GM12878 (cell line): ENCODE data around the gene RCAN2. TPM values are rescaled to one million over a fixed set of nuclear protein-coding genes. Genes with fewer than 3 reads are reported as not detected.

ENCODE experiments used
- ATAC-seq: fragments of 200-7000 bp; cut with Tn5 transposase; 3 replicates; pipeline ENCODE4 v1.9.1; 2020; ENCODE audit warnings: mild to moderate bottlenecking, moderate library complexity
- BruUV-seq: library from RNA; stranded (reverse); fragments of 400-500 nt; replicated peaks from 2 replicates; lab custom pipeline; 2021; lab: Mats Ljungman, UMichigan
- CTCF ChIA-PET: fragments of 300-600 bp; sonication (Branson Sonifier 250); formaldehyde crosslinking; extraction: SDS; loops from one replicate; lab custom pipeline; 2021; ENCODE audit warnings: inconsistent platforms; lab: Yijun Ruan, JAX
- POLR2A ChIA-PET: fragments of 350-600 bp; formaldehyde crosslinking; extraction: SDS; loops from one replicate; lab custom pipeline; 2021; ENCODE audit warnings: inconsistent platforms; lab: Charles Lee
- RAD21 ChIA-PET: fragments of 300-600 bp; sonication (Branson Sonifier 250); formaldehyde crosslinking; loops from one replicate; lab custom pipeline; 2023; ENCODE audit warnings: antibody characterized with exemption; ENCODE audit not compliant: unreplicated experiment; lab: Charles Lee
- SMC1A ChIA-PET: fragments of 300-600 bp; sonication (Branson Sonifier 250); formaldehyde crosslinking; loops from one replicate; lab custom pipeline; 2023; ENCODE audit not compliant: unreplicated experiment, uncharacterized antibody; lab: Charles Lee
- DNase-seq: peaks from one replicate; pipeline ENCODE4 v3.0.0-alpha.2; 2011; ENCODE audit warnings: low read depth, low spot score
- FAIRE-seq: peaks from 3 replicates; lab custom pipeline; 2011; peaks lifted over from hg19 to GRCh38; lab: Jason Lieb, UNC
- H2AFZ ChIP-seq: 2 replicates; pipeline ENCODE4 v1.6.0; 2011; ENCODE audit warnings: low read depth, low read length, control low read depth; ENCODE audit not compliant: control insufficient read depth
- H3K27ac ChIP-seq: 2 replicates; pipeline ENCODE4 v1.5.1; 2011; ENCODE audit warnings: control low read depth; ENCODE audit not compliant: control insufficient read depth, insufficient read depth
- H3K27me3 ChIP-seq, 2 experiments: replicated peaks in 1 of 2; 2 replicates each; pipeline versions ENCODE4 v1.6.0 to v1.6.1; 2011; ENCODE audit warnings: low read length in 1 of 2; ENCODE audit not compliant: control insufficient read depth in 2 of 2, insufficient read depth in 2 of 2
- H3K36me3 ChIP-seq, 2 experiments: 2 replicates each; pipeline ENCODE4 v1.5.1; 2011; ENCODE audit warnings: low read length in 1 of 2; ENCODE audit not compliant: control insufficient read depth in 2 of 2, insufficient read depth in 2 of 2
- H3K4me1 ChIP-seq: 2 replicates; pipeline ENCODE4 v1.6.1; 2011; ENCODE audit warnings: mild to moderate bottlenecking, low read length, moderate library complexity, mixed read lengths; ENCODE audit not compliant: control insufficient read depth, insufficient read depth
- H3K4me2 ChIP-seq: 2 replicates; pipeline ENCODE4 v1.6.0; 2011; ENCODE audit warnings: control low read depth; ENCODE audit not compliant: control insufficient read depth, insufficient read depth
- H3K4me3 ChIP-seq: fragments of 200-600 bp; sonication (generic); 2 replicates; pipeline ENCODE4 v1.5.1; 2016
- H3K79me2 ChIP-seq: 2 replicates; pipeline ENCODE4 v1.6.0; 2011; ENCODE audit warnings: low read length; ENCODE audit not compliant: control insufficient read depth, insufficient read depth
- H3K9ac ChIP-seq: 2 replicates; pipeline ENCODE4 v1.8.0; 2011; ENCODE audit warnings: low read length, control low read depth, mixed read lengths; ENCODE audit not compliant: control insufficient read depth, insufficient read depth
- H3K9me3 ChIP-seq: replicated peaks from 3 replicates; pipeline ENCODE4 v1.5.1; 2011; ENCODE audit warnings: mild to moderate bottlenecking, low read length; ENCODE audit not compliant: control insufficient read depth, insufficient read depth
- H4K20me1 ChIP-seq: 2 replicates; pipeline ENCODE4 v1.6.0; 2011; ENCODE audit not compliant: control insufficient read depth, insufficient read depth
- GATAD2B ChIP-seq: fragments of 450-650 bp; conservative IDR thresholded peaks from 2 replicates; pipeline ENCODE4 v1.6.1; 2017; ENCODE audit warnings: low read depth, mild to moderate bottlenecking, moderate library complexity
- NR2C1 ChIP-seq: fragments of 450-650 bp; IDR thresholded peaks from 2 replicates; pipeline ENCODE4 v1.6.1; 2017; ENCODE audit warnings: antibody characterized with exemption, mild to moderate bottlenecking, moderate library complexity
- NRF1 ChIP-seq: conservative IDR thresholded peaks from 2 replicates; pipeline ENCODE4 v1.6.1; 2011; ENCODE audit warnings: mild to moderate bottlenecking, low read depth, low read length, improper control_type of control experiment
- RAD21 ChIP-seq: IDR thresholded peaks from 2 replicates; pipeline ENCODE4 v1.6.1; 2011; ENCODE audit warnings: mild to moderate bottlenecking, low read depth, low read length, moderate library complexity; ENCODE audit not compliant: insufficient read depth
- SRF ChIP-seq, 2 experiments: IDR thresholded peaks; 2 replicates each; pipeline ENCODE4 v1.6.1; 2011; ENCODE audit warnings: low read depth in 2 of 2, low read length in 2 of 2, mild to moderate bottlenecking in 1 of 2, moderate library complexity in 1 of 2
- STAT3 ChIP-seq: IDR thresholded peaks from 2 replicates; pipeline ENCODE4 v1.6.1; 2011; ENCODE audit warnings: low read depth, low read length, improper control_type of control experiment
- TAF1 ChIP-seq: IDR thresholded peaks from 2 replicates; pipeline ENCODE4 v1.6.1; 2011; ENCODE audit warnings: mild to moderate bottlenecking, low read depth, low read length, borderline replicate concordance
- TCF7 ChIP-seq: IDR thresholded peaks from 2 replicates; pipeline ENCODE4 v1.6.1; 2014; ENCODE audit warnings: antibody characterized with exemption, borderline replicate concordance
- YY1 ChIP-seq: IDR thresholded peaks from 2 replicates; pipeline ENCODE4 v1.6.1; 2011; ENCODE audit warnings: low read depth, mild to moderate bottlenecking, low read length
- ZNF24 ChIP-seq: fragments of 450-650 bp; IDR thresholded peaks from 2 replicates; pipeline ENCODE4 v1.6.1; 2017; ENCODE audit warnings: antibody characterized with exemption, mild to moderate bottlenecking
- WGBS: methylation state at CpG from one replicate; pipeline ENCODE4 v1.1.6; 2016; ENCODE audit warnings: low lambda C conversion rate; ENCODE audit not compliant: insufficient replicate concordance, insufficient coverage; ENCODE audit errors: missing lambda C conversion rate; 5-methylcytosine and 5-hydroxymethylcytosine counted together
- in situ Hi-C: fragments of 300-500 bp; cut with MboI; formaldehyde crosslinking; loops from 9 replicates; pipeline ENCODE4 v1.14.3; 2018; ENCODE audit warnings: mixed read lengths
- intact Hi-C: fragments of 100-400 bp; cut with micrococcal nuclease; formaldehyde crosslinking; loops from one replicate; pipeline ENCODE4 v1.14.2; 2022; ENCODE audit not compliant: unreplicated experiment
- polyA plus RNA-seq, 11 experiments: library from polyadenylated mRNA; depleted of rRNA in 4 of 11; unstranded in 6 of 11; stranded (reverse) in 5 of 11; fragments of >200 nt; fragmentation: Nextera tagmentation in 4 of 11; fragmentation: Illumina TruSeq in 1 of 11; extraction: Ambion mirVana in 4 of 11; extraction: Trizol in 1 of 11; gene quantifications; 1 replicate in 1 of 11; 2 replicates in 10 of 11; pipeline versions ENCODE4 v1.2.1 to v1.2.3, GENCODE V29; 2011 to 2016; ENCODE audit warnings: inconsistent platforms in 2 of 11, missing spikeins in 2 of 11, low read depth in 1 of 11
- total RNA-seq, 4 experiments: library from RNA; depleted of rRNA in 3 of 4; stranded (reverse); fragments of >200 nt in 3 of 4; fragmentation: Illumina TruSeq in 1 of 4; extraction: Trizol in 1 of 4; gene quantifications; 2 replicates each; pipeline versions ENCODE4 v1.2.1 to v1.2.3, GENCODE V29; 2013 to 2021
- TF ChIP-seq, protein P1 (sequence below): fragments of 450-650 bp; IDR thresholded peaks from 2 replicates; pipeline ENCODE4 v1.6.1; 2017; ENCODE audit warnings: mild to moderate bottlenecking, moderate library complexity

The RCAN2 gene
- total and polyA plus RNA-seq, 10 of the 15 experiments (the other 5 are each of a cell fraction or from before 2014, with no cell fraction given): 0.06 TPM; not detected in 9

DNA sequence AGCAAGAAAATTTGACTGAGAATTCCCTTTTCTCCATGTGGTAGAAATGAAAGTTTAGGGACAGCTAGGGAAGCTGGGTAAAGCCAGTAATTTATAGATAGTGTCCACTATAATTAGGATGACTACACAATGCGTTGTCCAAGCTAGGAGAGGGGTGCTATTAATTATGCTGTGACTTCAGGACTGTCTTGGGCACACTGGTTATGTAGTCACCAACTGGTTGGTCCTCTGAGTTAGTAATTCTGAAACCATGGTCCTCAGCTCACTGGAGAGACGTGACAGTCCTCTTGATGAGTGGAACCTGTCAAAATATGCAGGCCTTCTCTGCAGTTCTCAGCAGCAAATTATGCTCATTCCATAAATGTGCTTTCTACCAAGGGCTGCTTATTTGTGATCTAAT, 225.9 kb downstream of the RCAN2 start:
- Histone ChIP-seq H2AFZ (no peak overlapping the region), H3K4me3 (no peak overlapping the region), H3K27me3 (no peaks in the 10 kb centered on the region; a peak in 1 of 4 replicates), H3K4me2 (no peak overlapping the region), H3K9ac (no peak overlapping the region), H3K36me3 (no peaks in the 10 kb centered on the region), H3K27ac (no peak overlapping the region), H3K79me2 (no peaks in the 10 kb centered on the region), H3K9me3 (no peaks in the 10 kb centered on the region), H3K4me1 (no peaks in the 10 kb centered on the region; the same call in 1 of the 2 replicates), H4K20me1 (no peaks in the 10 kb centered on the region)
- POLR2A ChIA-PET: no interaction called here
- in situ Hi-C loops: no loop called here
- 10% methylated on average over 2 of the region's 2 CpGs for WGBS
- FAIRE-seq: no peak
- intact Hi-C loops: no loop called here
- no peak for DNase-seq
- ATAC-seq: no peak
- CTCF ChIA-PET: interaction anchor here (1.2 kb wide), 2 partner anchors 44 to 175 kb away, joined by 3 to 4 read pairs; no protein-coding TSS in a partner anchor
- TF ChIP-seq STAT3 (no peak), RAD21 (no peak), NR2C1 (no peak), YY1 (no peak), ZNF24 (no peak), NRF1 (no peak), SRF (IDR thresholded peaks at IDR 0.05; ENCODE audit: low read depth in 2 of 2, low read length in 2 of 2) (no peak), TAF1 (no peak), TCF7 (no peak), GATAD2B (no peak)
- TF ChIP-seq, protein P1, sequence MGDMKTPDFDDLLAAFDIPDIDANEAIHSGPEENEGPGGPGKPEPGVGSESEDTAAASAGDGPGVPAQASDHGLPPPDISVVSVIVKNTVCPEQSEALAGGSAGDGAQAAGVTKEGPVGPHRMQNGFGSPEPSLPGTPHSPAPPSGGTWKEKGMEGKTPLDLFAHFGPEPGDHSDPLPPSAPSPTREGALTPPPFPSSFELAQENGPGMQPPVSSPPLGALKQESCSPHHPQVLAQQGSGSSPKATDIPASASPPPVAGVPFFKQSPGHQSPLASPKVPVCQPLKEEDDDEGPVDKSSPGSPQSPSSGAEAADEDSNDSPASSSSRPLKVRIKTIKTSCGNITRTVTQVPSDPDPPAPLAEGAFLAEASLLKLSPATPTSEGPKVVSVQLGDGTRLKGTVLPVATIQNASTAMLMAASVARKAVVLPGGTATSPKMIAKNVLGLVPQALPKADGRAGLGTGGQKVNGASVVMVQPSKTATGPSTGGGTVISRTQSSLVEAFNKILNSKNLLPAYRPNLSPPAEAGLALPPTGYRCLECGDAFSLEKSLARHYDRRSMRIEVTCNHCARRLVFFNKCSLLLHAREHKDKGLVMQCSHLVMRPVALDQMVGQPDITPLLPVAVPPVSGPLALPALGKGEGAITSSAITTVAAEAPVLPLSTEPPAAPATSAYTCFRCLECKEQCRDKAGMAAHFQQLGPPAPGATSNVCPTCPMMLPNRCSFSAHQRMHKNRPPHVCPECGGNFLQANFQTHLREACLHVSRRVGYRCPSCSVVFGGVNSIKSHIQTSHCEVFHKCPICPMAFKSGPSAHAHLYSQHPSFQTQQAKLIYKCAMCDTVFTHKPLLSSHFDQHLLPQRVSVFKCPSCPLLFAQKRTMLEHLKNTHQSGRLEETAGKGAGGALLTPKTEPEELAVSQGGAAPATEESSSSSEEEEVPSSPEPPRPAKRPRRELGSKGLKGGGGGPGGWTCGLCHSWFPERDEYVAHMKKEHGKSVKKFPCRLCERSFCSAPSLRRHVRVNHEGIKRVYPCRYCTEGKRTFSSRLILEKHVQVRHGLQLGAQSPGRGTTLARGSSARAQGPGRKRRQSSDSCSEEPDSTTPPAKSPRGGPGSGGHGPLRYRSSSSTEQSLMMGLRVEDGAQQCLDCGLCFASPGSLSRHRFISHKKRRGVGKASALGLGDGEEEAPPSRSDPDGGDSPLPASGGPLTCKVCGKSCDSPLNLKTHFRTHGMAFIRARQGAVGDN: no peak
- SMC1A ChIA-PET: interaction anchor here (1.0 to 1.8 kb wide), 3 partner anchors 11 to 145 kb away, joined by 3 to 4 read pairs (median 3); no protein-coding TSS in a partner anchor
- no TSS peak for BruUV-seq
- RAD21 ChIA-PET: no interaction called here
